NCI-H526 (cell line): Measurements from ENCODE around the gene EFCC1.
"Not testable (repeated sequence)": the region's sequence is repeated elsewhere in the genome, so short reads cannot be mapped to it uniquely, and the experiment has no call there.

ENCODE experiments used
- DNase-seq, 2 experiments: peaks; one replicate each; lab custom pipeline; 2025; lab: John Stamatoyannopoulos, UW

The EFCC1 gene

DNA sequence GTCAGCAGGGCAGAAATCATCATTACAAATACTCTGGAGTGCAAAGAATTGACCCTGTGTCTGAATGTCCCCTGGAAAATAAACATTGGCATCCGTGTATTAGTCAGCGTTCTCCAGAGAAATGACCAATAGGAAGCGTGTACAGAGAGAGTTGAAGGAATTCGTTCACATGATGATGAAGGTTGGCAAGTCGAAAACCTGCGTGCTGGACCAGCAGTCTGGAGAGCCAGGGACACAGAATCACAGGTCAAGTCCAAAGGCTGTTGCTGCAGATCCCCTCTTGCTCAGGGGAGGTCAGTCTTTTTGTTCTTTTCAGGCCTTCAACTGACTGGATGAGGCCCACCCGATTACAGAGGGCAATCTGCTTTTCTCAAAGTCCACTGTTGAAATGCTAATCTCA lies 76.1 kb downstream of the EFCC1 start:
- DNase-seq: no peak

DNA sequence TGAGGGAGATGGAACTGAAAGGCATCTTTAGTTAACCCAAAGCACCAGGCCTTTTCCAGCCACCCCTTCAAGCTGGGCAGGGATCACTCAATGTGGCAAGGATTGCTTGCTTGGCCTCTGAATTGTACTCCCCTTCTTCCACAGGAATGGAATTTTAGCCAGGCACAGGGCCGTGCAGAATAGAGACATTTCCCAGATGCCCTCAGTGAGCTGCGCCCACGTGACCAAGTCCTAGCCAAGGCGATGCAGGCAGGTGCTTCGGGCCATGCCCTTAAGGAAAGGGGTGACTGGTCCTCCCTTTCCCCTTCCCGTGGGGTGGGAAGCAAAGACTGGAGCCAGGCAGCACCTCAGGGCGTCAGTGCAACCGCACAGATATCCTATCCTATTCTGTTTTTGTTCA lies 77.4 kb downstream of the EFCC1 start:
- no peak for DNase-seq

DNA sequence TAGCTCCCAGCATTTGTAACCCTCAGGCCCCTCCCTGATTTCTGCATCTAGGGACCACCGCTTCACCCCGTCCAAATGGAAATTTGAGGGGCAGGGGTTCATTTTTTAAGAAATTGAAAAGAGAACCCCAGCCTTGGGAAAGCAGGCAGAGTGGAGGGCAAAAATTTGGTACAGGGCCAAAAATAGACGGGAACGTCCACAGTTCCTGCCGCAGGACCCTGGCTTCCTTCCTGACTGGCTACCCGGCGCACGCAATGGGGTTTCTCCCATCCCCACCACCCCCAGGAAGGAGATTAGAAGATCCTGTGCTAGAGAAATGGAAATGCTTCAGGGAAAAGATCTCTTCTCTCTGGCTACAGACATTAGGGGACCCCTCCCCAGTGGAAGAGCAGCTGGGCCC lies 80.4 kb downstream of the EFCC1 start:
- DNase-seq: no peak

DNA sequence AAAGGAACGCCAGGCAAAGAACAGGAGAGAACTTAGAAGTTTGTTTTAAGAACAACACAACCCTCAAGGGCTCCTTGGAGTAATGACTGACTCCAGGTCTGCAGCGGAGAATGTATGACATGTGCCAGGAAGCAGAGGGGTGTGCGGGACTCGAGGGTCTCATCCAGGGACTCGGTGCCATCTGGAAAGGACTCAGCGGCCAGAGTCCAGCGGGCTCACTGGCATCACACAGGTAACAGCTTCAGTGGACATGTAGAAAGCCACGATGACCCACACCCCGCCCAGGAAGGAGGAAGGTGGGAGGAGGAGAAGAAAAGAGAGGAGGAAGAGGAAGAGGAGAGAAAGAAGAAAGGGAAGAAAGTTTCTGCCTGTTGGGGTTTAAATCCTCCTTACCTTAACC lies 80.9 kb downstream of the EFCC1 start:
- DNase-seq: no peak

DNA sequence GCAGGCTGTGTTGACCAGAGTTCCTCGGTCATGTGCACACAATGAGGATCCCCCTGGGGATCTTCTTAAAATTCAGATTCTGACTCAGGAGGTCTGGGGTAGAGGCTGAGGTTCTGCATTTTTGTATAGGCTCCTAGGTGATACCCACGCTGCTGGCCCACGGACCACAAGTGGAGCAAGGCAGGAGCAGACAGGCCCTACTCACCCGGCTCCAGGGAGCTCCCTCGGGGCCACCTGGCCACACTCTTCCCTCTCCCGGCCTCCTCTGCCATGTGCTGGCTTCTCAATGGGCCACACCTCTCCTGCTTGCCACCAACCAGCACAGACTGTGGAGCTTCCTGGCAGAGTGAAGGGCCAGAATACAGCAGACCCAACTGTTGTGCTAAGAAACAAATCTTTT lies 83.4 kb downstream of the EFCC1 start:
- DNase-seq: no peak

DNA sequence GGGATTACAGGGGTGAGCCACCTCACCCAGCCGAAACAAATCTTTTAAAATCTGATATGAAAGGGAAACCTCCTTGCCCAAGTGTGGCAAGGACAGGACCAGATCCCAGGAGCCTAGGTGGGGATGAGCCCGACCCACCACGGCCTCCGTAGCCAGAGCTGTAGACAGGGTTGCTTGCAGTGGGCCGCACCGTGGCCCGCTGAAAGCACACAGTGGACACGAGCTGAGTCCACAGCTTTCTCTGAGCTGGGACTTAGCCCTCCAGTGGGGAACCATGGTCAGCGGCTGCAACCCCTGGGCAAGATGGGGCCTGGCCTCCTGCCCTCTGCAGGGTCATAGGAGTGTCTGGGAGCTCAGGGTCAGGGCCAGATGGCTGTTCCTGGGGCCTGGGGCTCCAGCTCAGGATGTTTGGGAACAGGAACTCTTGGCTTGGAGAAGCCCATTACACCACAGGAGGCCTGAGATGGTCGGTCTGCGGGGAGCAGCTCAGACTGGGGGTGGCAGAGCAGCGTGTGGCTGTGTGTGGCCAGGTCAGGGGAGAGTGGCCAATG lies 84.1 kb downstream of the EFCC1 start:
- DNase-seq: no peak

DNA sequence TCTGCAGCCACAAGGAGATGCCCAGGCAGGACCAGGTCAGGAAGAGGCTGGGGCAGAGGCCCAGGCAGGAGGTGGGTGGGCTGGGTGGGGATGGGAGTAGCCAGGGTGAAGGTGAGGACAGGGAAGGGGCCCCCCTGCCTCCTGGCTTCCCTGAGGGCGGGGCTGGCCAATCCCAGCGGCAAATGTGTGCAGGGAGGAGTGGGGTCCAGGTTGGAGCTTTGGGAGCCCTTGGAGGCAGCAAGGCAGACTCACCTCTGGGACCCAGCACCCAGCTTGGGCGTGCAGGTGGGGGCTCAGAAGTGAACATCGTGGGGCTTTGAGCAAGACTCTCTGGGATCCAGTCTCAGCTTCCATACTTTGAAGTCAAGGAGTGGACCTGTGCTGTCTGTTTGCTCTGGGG lies 84.7 kb downstream of the EFCC1 start:
- DNase-seq: no peak

DNA sequence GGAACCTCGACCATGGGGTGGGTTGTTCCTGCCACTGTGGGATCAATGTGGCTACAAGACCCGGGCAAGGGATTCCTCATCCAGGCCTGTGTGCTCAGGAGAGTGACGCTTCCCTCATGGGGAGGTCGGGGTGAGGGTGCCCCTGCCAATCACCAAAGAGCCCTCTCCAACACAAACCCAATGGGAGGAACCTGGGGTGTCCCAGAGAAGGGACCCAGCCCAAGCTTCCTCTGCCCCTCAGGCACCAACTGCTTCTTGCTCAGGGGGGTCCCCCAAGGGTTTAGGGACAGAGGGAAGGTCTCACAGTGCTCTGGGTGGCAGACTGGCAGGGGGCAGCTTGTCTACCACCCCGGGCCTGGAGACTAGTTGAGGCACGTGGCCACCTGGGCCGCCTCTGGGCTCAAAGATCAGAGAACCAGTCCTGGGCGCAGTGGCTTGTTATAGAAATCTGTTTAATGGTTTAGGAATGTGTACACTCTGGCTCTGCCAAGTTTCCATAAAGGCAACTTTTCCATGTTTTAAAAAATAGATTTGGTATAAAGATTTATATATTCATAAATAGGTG lies 86.1 kb downstream of the EFCC1 start:
- no peak for DNase-seq

DNA sequence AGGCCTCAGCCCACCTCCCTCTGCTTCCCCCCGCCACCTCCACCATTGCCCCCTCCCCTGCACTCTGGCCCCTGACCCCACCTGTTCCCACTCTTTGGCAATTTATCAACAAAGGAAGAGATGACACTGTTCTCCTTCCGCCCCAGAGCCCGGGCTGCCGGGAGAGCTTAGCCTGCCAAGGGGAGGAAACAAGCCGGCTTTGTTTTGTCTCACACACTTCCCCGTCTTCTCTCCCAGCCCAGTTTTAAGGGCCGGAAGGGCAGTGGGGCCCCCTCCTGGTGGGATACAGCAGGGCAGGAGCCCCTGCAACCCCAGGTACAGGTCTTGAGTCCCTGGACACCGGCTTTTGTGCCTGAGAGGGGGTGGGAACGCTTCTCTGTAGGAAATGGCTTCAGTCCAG lies 86.8 kb downstream of the EFCC1 start:
- DNase-seq: peak; percentile 31 to 51

DNA sequence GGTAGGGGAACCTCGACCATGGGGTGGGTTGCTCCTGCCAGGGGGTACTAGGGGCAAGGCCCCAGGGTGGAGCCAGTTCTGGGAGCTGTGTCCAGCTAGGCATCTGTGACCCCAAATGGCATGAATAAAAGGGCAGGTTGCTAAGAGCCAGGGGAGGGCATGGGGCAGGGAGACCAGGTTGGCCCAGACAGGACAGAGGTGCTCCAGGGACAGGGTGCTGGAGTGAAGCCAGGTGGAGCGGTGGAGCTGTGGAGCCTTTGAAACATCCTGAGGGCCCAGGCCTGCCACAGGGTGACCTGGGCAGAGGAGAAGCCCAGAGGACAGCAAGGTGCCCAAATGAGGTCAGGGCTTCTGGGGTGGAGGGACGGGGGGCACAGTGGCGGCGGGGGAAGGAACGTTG lies 87.2 kb downstream of the EFCC1 start:
- DNase-seq: not testable (repeated sequence)
